B cell (primary cell): ENCODE results near the gene SCFD2.

Experiments
- CTCF ChIP-seq: fragments of 200-600 bp; IDR thresholded peaks from one replicate; pipeline ENCODE4 v1.8.0; 2022; ENCODE audit warnings: antibody characterized with exemption, mild to moderate bottlenecking
- EZH2 ChIP-seq: IDR thresholded peaks from 2 replicates; pipeline ENCODE4 v1.6.1; 2012; ENCODE audit warnings: borderline replicate concordance, low read depth, mild to moderate bottlenecking, moderate library complexity, low read length; ENCODE audit not compliant: insufficient read depth, poor library complexity, severe bottlenecking

GRCh38 chr4:52889354-52889753 lies 476.5 kb downstream of the SCFD2 start:
- TF ChIP-seq CTCF (no peak), EZH2 (no peak)
